Ascending aorta (tissue), 2 donors: ENCODE measurements around the gene MAN1B1. TPM values are rescaled to one million over a fixed set of nuclear protein-coding genes. Genes with fewer than 3 reads are reported as not detected.
A peak's percentile ranks its signal among the peaks of the same experiment; 100 is the strongest.
"Not testable (repeated sequence)": the region's sequence is repeated elsewhere in the genome, so short reads cannot be mapped to it uniquely, and the experiment has no call there.

Source experiments
- DNase-seq, 2 donors: peaks; one replicate each; pipeline ENCODE4 v3.0.0-alpha.2; 2019; ENCODE audit warnings: low spot score in 2 of 2
- H3K27ac ChIP-seq, 2 donors: fragments of 200-600 bp; sonication (generic); one replicate each; pipeline ENCODE4 v1.5.1; 2016 to 2017; ENCODE audit warnings: mild to moderate bottlenecking in 1 of 2
- H3K27me3 ChIP-seq: fragments of 200-600 bp; sonication (generic); one replicate; pipeline ENCODE4 v1.5.1; 2017
- H3K36me3 ChIP-seq, 2 donors: fragments of 200-600 bp; sonication (generic); one replicate each; pipeline ENCODE4 v1.5.1; 2016
- H3K4me1 ChIP-seq, 2 donors: fragments of 200-600 bp; sonication (generic); one replicate each; pipeline ENCODE4 v1.5.1; 2016 to 2017; ENCODE audit warnings: mild to moderate bottlenecking in 1 of 2
- H3K4me3 ChIP-seq, 2 donors: fragments of 200-600 bp; sonication (generic); one replicate each; pipeline ENCODE4 v1.5.1; 2016 to 2017; ENCODE audit warnings: mild to moderate bottlenecking in 1 of 2
- H3K9me3 ChIP-seq, 2 donors: fragments of 200-600 bp; sonication (generic); one replicate each; pipeline ENCODE4 v1.5.1; 2016
- intact Hi-C: fragments of 100-400 bp; cut with DNase I; formaldehyde crosslinking; loops from one replicate; pipeline ENCODE4 v1.15.1; 2023
- total RNA-seq: library from RNA; depleted of rRNA; stranded (reverse); fragments of >200 nt; gene quantifications from one replicate; pipeline ENCODE4 v1.1.0, GENCODE V29; 2016
- TF ChIP-seq, protein P1 (sequence below), 3 experiments: fragments of 200-600 bp in 2 of 3; fragments of 450-650 bp in 1 of 3; sonication (generic) in 2 of 3; IDR thresholded peaks; one replicate each; pipeline ENCODE4 v1.5.1; 2016 to 2019; ENCODE audit warnings: antibody characterized with exemption in 3 of 3, mild to moderate bottlenecking in 1 of 3, moderate library complexity in 1 of 3

Gene MAN1B1
- total RNA-seq, 1 donor from 2014 or later = 85.3 TPM

DNA sequence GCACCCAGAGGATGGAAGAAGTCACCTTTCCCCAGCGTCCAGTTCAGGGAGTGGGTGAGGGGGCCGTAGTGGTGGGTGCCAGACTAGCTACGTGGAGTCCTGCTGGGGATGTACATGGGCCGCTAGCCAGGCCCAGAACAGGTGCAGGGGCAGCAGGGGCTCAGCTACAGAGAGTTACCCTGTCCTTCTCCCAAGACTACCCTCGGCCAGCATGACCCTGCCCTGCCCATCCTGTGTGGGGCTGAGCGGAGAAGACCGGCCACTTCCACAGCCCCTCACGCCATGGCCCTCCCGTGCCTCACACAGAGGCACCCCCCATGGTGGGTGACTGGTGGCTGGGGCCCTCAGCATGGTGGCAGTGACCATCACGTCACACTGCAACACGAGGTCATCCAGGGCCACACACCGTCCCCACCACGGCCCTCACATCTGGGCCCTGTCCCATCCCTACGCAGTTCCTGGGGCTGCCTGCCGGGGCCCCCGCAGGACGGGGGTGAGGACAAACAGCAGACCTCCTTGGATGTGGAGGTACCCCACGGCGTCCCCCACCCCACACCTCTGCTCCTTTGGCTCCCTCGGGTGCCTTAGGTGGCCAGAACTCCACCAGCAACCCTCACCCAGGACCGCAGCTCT, 28.7 kb downstream of the MAN1B1 start:
- Histone ChIP-seq H3K9me3 (no peaks in the 10 kb centered on the region), H3K36me3 (peaks cover 6 to 18% of the 10 kb centered on the region in 2 donors), H3K27ac (no peak overlapping the region), H3K4me3 (peak overlapping the region; percentile 89 to 93), H3K27me3 (no peaks in the 10 kb centered on the region), H3K4me1 (peaks cover 0 to 15% of the 10 kb centered on the region in 2 donors)
- DNase-seq = no peak
- TF ChIP-seq, protein P1, sequence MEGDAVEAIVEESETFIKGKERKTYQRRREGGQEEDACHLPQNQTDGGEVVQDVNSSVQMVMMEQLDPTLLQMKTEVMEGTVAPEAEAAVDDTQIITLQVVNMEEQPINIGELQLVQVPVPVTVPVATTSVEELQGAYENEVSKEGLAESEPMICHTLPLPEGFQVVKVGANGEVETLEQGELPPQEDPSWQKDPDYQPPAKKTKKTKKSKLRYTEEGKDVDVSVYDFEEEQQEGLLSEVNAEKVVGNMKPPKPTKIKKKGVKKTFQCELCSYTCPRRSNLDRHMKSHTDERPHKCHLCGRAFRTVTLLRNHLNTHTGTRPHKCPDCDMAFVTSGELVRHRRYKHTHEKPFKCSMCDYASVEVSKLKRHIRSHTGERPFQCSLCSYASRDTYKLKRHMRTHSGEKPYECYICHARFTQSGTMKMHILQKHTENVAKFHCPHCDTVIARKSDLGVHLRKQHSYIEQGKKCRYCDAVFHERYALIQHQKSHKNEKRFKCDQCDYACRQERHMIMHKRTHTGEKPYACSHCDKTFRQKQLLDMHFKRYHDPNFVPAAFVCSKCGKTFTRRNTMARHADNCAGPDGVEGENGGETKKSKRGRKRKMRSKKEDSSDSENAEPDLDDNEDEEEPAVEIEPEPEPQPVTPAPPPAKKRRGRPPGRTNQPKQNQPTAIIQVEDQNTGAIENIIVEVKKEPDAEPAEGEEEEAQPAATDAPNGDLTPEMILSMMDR (IDR thresholded peaks at IDR 0.05) = no peak
- intact Hi-C loops = no loop called here

DNA sequence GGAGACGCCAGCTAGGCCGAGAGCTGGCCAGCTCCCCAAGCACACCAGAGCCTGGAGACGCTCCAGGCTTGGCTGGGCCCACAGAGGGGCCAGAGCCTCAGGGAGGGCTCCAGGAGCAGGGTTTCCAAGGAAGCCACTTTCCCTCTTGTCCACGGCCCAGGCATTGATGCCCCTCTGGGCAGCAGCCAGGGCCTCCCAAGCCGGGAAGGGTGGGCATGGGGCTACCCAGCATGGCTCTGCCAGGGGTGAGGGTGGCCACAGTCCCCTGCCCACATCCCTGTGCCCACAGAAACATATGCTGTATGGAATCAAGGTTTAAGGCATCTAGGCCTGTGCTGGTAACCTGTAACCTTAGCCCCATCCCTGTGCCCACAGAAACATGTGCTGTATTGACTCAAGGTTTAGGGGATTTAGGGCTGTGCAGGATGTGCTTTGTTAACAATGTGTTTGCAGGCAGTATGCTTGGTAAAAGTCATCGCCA, 29.3 kb downstream of the MAN1B1 start:
- no peak for DNase-seq
- Histone ChIP-seq H3K4me3 (no peak overlapping the region), H3K27ac (no peak overlapping the region), H3K27me3 (no peaks in the 10 kb centered on the region), H3K9me3 (no peaks in the 10 kb centered on the region), H3K4me1 (peaks cover 0 to 15% of the 10 kb centered on the region in 2 donors), H3K36me3 (peaks cover 3 to 15% of the 10 kb centered on the region in 2 donors)
- TF ChIP-seq, protein P1 (IDR thresholded peaks at IDR 0.05) = no peak
- intact Hi-C loops = no loop called here

DNA sequence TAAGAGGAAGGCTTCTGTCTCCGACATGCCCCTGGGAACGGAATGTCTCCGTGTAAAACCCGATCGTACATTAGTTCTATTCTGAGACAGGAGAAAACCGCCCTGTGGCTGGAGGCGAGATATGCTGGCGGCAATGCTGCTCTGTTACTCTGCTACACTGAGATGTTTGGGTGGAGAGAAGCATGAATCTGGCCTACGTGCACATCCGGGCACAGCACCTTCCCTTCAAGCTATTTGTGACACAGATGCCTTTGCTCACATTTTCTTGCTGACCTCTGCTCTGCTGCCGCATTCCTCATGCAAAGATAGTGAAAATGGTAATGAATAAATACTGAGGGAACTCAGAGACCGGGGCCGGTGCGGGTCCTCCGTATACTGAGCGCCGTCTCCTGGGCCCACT, 29.9 kb downstream of the MAN1B1 start:
- peaks cover 0 to 11% of the 10 kb centered on the region in 2 donors for H3K36me3 ChIP-seq
- no peak overlapping the region for H3K4me3 ChIP-seq
- no peaks in the 10 kb centered on the region for H3K27me3 ChIP-seq
- TF ChIP-seq, protein P1 (IDR thresholded peaks at IDR 0.05) = no peak
- no peaks in the 10 kb centered on the region for H3K9me3 ChIP-seq
- intact Hi-C loops = no loop called here
- no peak for DNase-seq
- H3K4me1 ChIP-seq = peaks cover 0 to 15% of the 10 kb centered on the region in 2 donors
- H3K27ac ChIP-seq = no peak overlapping the region

DNA sequence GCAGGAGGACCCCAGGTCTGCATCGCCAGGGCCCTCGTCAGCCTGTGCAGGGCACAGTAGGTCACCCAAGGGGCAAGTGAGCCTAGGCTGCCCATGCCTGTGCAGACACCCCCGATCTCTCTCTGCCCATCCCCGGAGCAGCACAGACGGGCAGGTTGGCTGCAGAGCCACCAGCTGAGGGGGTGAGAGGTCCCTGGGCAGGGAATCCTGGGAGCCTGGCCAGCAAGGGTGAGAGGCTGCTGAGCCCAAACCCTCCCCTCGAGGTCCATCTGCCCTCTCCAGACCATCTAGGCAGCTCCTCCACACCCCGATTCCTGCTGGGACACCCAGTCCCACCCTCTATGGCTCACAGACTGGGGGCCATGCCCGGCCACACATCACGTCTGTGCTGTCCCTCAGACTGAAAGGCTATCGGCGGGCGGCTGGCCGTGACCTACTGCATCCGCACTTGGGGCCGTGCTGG, 30.5 kb downstream of the MAN1B1 start:
- Histone ChIP-seq H3K4me1 (peaks cover 0 to 15% of the 10 kb centered on the region in 2 donors), H3K27ac (no peak overlapping the region), H3K27me3 (no peaks in the 10 kb centered on the region), H3K9me3 (no peaks in the 10 kb centered on the region), H3K4me3 (no peak overlapping the region), H3K36me3 (peaks cover 0 to 5% of the 10 kb centered on the region in 2 donors)
- intact Hi-C loops = no loop called here
- TF ChIP-seq, protein P1 (IDR thresholded peaks at IDR 0.05) = no peak
- no peak for DNase-seq

DNA sequence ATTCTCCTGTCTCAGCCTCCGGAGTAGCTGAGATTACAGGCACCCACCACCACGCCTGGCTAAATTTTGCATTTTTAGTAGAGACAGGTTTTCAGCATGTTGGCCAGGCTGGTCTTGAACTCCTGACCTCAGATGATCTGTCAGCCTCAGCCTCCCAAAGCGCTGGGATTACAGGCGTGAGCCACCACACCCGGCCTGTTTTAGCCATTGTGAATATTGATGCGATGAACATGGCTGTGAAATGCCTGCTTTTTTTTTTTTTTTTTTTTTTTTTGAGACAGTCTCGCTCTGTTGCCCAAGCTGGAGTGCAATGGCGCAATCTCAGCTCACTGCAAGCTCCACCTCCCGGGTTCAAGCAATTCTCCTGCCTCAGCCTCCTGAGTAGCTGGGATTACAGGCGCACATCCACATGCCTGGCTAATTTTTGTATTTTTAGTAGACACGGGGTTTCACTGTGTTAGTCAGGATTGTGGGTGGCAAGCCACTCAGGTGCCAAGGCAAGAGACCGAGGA, 31.4 kb downstream of the MAN1B1 start:
- not testable (repeated sequence) for H3K36me3 ChIP-seq, H3K4me3 ChIP-seq, H3K9me3 ChIP-seq, H3K27me3 ChIP-seq, DNase-seq, H3K27ac ChIP-seq
- intact Hi-C loops = loop anchor here (2.0 kb wide), 1 partner anchor 109 kb away; the partner anchor contains the start of gene RNF224
- H3K4me1 ChIP-seq = peaks cover 0 to 15% of the 10 kb centered on the region in 2 donors

DNA sequence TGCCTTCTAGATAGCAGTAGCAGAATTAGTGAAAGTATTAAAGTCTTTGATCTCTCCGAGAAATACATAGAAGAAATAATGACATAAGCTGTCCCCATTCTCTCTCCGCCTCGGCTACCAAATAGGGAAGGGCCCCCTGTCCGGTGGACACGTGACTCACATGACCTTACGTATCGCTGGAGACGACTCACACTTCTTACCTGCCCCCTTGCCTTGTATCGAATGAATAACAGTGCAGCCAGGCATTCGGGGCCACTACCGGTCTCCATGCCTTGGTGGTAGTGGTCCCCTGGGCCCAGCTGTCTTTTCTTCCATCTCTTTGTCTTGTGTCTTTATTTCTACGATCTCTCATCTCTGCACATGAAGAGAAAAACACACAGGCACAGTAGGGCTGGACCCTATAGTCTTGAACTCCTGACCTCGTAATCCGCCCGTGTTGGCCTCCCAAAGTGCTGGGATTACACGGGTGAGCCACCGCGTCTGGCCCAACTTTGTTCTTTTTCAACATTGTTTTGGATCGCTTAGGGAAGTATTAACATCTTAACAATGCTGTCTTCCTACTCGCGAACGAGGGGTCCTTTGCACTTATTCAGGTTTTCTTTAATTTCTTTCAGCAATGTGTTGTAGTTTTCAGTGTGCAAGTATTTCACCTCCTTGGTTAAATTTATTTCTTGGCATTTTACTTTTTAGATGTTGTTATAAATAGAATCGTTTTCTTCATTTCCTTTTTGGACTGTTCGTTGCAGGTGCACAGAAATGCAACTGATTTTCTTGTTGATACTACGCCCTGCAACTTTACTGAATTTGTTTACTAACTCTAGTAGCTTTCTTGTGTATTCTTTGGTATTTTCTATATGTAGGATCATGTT, 35.4 kb downstream of the MAN1B1 start:
- H3K4me1 ChIP-seq, intact Hi-C loops: not testable (repeated sequence)

DNA sequence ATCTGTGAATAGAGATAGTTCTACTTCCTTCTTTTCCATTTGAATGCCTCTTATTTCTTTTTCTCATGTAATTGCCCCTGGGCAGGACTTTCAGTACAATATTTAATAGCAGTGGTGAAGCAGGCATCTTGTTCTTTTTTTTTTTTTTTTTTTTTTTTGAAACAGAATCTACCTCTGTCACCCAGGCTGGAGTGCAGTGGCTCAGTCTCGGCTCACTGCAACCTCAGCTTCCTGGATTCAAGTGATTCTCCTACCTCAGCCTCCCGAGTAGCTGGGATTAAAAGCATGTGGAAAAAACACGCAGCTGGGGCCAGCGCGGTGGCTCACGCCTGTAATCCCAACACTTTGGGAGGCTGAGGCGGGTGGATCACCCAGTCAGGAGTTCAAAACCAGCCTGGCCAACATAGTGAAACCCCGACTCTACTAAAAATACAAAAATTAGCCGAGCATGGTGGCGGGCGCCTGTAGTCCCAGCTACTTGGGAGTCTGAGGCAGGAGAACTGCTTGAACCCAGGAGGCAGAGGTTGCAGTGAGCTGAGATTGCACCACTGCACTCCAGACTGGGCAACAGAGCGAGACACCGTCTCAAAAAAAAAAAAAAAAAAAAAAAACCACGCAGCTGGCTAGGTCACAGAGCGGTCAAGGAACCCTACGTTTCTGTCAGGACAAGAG, 36.1 kb downstream of the MAN1B1 start:
- intact Hi-C loops, H3K27ac ChIP-seq, DNase-seq, H3K4me1 ChIP-seq, H3K27me3 ChIP-seq, H3K4me3 ChIP-seq, H3K9me3 ChIP-seq, H3K36me3 ChIP-seq: not testable (repeated sequence)

More for the DNA sequence above, 35.4 kb downstream of the MAN1B1 start:
- not testable (repeated sequence) for H3K36me3 ChIP-seq, H3K27me3 ChIP-seq, DNase-seq, H3K9me3 ChIP-seq, H3K4me3 ChIP-seq, H3K27ac ChIP-seq
